Astrocyte of the cerebellum (primary cell): ENCODE measurements around the gene DMAP1.

Experiments
- DNase-seq: peaks from one replicate; pipeline ENCODE4 v3.0.0-alpha.2; 2011; ENCODE audit warnings: low read depth
- H3K4me3 ChIP-seq: 2 replicates; pipeline ENCODE4 v1.5.1; 2011; ENCODE audit warnings: mild to moderate bottlenecking, low read depth, low read length, moderate library complexity
- in situ Hi-C: cut with HindIII; loops from 2 replicates; pipeline ENCODE4 v1.10.0; 2017; ENCODE audit warnings: low sequenced_read_pairs
- TF ChIP-seq, protein P1 (sequence below): IDR thresholded peaks from 2 replicates; pipeline ENCODE4 v1.5.1; 2012; ENCODE audit warnings: low read length, low read depth, moderate library complexity, mild to moderate bottlenecking; ENCODE audit errors: missing control alignments

DMAP1 gene

DNA sequence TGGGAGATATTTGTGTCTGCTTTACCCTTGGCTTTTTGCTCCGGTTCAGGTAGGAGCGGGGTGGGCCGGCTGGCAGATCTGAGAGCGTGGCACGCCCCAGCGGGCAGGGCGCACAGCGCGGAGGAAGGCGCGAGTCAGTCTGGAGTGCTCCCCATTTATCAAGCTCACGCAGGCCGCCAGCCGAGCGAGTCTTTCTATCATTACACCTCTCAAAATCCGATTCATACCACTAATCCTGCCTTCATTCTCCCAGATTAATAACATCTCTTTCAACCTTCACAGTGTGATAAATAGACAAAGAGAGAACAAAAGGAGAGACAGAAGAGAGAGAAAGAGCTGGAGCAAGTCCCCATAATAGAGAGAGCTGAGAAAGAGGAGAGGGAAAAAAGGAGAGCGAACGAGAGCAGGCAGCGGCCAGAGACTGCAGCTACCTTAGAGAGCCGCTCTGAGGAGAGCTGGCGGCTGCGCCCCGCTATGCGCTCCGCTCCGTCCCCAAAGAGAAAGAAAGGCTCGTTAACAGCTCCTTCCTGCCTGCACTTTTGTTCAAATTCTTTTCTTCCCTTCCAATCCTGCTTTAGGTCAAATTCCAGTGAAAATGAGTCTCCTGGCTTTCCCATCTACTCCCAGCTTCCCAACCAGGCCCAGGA is 48.0 kb downstream of the DMAP1 start:
- no peak for DNase-seq
- in situ Hi-C loops: no loop called here
- no peak overlapping the region for H3K4me3 ChIP-seq
- TF ChIP-seq, protein P1, sequence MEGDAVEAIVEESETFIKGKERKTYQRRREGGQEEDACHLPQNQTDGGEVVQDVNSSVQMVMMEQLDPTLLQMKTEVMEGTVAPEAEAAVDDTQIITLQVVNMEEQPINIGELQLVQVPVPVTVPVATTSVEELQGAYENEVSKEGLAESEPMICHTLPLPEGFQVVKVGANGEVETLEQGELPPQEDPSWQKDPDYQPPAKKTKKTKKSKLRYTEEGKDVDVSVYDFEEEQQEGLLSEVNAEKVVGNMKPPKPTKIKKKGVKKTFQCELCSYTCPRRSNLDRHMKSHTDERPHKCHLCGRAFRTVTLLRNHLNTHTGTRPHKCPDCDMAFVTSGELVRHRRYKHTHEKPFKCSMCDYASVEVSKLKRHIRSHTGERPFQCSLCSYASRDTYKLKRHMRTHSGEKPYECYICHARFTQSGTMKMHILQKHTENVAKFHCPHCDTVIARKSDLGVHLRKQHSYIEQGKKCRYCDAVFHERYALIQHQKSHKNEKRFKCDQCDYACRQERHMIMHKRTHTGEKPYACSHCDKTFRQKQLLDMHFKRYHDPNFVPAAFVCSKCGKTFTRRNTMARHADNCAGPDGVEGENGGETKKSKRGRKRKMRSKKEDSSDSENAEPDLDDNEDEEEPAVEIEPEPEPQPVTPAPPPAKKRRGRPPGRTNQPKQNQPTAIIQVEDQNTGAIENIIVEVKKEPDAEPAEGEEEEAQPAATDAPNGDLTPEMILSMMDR: no peak

DNA sequence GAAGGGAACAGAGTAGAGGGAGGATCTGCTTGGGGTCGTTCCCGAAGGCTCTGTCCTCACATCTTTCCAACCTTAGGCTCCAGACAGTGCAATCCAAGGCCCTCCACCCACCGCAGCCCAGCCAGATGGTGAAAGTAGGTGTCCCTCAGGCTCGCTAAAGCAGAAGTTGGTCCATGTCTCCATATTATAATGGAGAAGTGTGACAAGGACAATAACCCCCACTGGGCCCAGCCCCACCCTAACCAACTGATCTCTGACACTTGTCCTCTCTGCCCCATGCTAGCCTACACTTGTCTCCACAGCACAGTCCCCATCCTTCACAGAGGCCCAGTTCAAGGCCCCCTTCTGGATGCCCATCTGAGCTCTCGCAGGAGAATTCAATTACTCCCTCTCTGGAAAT is 48.7 kb downstream of the DMAP1 start:
- no peak overlapping the region for H3K4me3 ChIP-seq
- TF ChIP-seq, protein P1: no peak
- no peak for DNase-seq
- in situ Hi-C loops: no loop called here

DNA sequence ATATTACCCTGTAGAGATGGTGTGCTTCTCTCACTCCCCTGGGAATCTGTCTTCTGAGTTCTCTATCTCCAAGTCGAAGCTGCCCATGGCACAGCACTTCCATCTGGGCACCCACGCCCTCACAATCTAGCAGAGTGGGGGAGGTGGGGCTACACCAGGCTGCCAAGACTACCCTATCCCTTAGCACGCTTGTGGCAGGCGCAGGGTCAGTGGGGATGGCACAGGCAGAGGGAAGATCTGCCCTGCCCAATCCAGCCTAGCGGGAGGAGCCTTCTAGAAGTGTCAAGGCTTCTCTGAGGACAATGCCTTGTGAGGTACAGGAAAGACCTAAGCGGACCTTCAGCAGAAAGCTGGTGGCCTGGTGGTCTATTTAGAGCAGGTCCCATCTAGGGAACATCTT is 49.1 kb downstream of the DMAP1 start:
- TF ChIP-seq, protein P1: no peak
- in situ Hi-C loops: no loop called here
- H3K4me3 ChIP-seq: no peak overlapping the region
- DNase-seq: no peak

DNA sequence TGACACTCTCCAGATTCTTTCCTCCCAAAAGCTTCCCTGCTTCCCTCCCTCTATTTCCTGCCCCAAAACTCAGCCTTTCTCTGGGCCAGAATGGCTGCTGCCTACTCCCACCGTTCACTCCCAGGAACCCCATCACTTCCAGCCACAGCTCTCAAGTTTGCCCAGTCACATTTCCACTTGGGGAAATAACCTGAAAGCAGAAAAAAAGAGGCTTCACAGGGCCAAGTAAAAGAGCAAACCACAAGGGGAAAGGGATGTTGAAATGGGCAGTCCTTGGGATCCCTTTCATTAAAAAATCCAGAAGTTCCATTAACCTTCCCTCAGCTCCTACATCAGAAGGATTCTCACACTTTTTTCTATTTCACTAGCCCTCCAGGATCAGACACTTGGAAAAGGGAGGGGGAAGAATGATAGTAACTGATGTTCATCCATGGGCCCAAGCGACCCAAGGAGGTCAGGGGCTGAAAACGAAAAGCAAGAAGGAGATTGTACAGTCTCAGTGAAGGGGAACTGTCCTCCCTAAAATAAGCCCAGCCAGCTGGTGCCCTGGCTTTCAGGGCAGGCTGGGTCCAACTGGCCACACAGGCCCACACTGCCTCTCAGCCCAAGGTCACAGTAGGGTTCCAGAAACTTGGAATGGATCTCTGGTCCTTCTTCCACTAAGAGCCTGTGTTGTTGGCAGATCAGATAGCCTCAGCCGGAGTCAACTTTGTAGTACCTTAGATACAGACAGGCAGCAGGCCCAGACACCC is 49.7 kb downstream of the DMAP1 start:
- in situ Hi-C loops: no loop called here
- DNase-seq: no peak
- no peak overlapping the region for H3K4me3 ChIP-seq
- TF ChIP-seq, protein P1: no peak

DNA sequence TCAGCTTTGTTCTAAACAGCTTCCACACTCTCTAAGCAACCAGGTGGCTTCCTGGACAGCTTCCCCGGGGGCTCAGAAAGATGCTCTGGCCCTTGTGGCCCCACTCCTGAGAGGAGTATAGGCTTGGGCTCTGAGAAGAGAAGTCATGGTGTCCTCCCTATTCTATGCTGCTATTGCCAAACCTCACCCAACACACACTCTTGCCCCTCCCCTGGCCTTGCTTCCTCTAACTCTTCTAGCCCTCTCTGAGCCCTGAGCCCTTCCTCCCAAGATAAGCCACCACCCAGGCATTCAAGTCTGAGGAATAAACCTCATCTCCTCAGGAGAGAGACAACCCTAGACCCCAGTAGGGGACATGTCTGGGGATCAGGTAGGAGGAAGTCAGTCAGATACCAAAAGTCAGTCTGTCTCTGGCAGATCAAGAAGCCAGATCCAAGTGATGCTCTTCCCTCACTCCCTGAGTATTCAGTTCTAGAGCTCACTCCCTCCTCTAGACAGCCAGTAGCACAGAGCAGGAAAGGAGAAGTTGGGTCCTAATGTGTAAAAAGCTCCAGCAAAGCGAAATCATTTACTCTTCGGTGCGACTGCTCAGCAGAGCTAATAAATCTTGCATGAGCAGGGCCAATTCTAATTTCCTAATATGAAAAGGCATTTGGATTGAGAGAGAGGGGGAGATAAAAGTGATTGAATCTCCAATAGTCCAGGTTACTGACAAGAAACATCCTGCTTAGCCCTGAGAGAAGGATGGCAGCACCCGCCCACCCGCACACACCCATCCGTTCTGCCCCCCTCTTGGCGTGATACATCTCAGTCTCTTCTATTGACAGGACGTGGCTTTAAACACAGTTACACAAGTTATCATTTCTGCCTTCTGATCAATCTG is 50.5 kb downstream of the DMAP1 start:
- TF ChIP-seq, protein P1: no peak
- no peak overlapping the region for H3K4me3 ChIP-seq
- in situ Hi-C loops: no loop called here
- DNase-seq: no peak

DNA sequence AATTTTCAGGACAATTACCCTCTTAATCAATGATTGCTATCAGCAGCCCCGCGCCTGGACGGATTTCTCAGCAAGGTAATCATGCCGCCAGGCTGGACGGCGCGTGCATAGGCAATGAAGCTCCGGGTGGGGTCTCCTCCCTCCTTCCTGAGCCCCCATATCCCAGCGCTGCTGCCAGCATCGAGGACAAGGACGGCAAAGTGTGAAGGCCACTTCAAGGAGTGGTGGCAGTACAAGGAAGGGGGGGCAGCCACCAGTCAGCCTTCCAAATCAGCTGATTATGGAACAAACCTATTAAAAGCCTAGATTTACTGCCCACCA is 51.1 kb downstream of the DMAP1 start:
- TF ChIP-seq, protein P1: no peak
- no peak for DNase-seq
- in situ Hi-C loops: no loop called here
- no peak overlapping the region for H3K4me3 ChIP-seq
